HG03066 (cell line): ENCODE measurements around the gene OR2F2.
A peak's percentile ranks its signal among the peaks of the same experiment; 100 is the strongest.

Source experiments
- ATAC-seq: cut with Tn5 transposase; IDR thresholded peaks from one replicate; pipeline ENCODE4 v1.9.1; 2021; ENCODE audit warnings: low read depth; ENCODE audit not compliant: unreplicated experiment

Gene OR2F2

DNA sequence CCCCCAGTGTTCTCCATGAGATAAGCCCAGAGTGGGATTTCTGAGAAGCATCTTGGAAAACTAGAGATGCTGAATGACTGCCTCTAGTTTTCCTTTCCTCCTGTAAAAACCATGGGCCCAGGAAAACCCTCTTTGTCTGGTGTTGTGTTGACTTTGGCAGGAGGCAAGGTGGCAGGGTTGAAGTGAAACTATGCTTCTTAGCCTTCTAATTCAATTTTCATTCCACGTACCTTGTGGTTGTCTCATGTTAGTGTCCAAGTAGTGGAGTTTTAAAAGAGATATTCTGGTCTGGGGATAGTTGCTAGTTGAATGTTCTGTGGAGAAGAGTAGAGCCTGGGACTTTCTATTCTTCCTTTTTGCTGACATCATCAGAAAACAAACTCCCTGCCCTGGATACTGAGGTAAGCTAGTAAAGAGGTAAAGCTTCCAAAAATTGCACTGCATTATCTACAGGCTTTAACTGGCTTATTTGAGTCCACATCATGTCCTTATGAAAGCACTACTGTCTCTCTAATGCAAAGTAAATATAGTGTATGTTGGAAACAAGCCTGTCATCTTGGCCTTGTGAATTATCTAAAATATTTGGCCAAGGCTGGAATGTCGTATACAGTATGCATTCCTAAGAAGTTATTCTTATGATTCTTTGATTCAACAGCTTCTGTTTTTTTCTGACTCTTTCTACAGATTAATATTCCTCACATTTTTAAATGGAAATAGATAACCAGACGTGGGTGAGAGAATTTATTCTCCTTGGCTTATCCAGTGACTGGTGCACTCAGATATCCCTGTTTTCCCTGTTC lies at the start of gene OR2F2:
Gene OR2F2, plus strand, starts transcription at position 708 of the 800 bp plus-strand sequence. Its CDS starts 0 bp downstream, at position 708.
- no peak for ATAC-seq

DNA sequence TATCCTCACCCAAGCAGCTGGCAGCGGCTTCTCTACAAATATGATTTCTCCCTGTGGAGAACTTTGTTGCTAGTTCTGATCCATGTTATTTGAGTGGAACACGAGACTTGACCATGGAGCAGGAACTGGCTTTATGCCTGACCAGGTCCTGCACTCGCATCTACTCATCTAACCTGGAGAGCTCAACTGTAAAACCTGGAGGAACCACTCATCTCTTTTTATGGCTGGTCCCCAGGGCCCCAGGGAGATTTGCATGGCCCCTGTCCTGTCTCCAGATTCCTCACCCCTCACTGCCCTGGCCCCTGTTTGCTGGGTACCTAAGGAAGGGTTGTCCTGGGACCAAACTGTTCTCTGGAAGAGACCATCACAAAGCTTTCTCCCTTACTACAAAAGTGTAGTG lies 49.1 kb upstream of the OR2F2 start:
- no peak for ATAC-seq

DNA sequence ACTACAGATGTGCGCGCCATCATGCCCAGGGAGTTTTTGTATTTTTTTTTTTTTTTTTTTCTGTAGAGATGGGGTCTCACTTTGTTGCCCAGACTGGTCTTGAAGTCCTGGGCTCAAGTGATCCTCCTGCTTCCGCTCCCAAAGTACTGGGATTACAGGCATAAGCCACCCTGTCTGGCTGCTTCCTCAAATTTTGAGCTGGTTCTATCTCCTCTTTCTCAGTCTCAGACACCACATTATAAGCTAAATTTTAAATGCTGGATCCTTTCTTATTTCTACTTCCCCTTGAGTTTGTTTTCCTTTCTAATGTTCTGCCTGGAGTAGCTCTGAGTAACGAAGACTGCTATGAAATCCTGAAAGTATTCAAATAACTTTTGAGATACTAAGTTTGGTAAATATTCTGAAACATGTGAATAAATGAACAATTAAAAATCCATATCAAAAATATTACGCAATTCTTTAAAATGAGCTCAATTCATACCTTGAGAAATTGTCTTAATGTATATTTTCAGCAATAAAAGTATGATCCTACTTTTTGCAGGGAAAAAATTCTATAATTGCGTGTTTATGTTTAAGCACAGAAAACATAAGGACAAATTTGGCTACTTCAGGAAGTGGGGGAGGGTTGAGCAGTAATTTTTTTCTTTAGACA lies 48.1 kb upstream of the OR2F2 start:
- no peak for ATAC-seq

GRCh38 chr7:143889068-143889467 lies 46.0 kb upstream of the OR2F2 start:
- no peak for ATAC-seq

DNA sequence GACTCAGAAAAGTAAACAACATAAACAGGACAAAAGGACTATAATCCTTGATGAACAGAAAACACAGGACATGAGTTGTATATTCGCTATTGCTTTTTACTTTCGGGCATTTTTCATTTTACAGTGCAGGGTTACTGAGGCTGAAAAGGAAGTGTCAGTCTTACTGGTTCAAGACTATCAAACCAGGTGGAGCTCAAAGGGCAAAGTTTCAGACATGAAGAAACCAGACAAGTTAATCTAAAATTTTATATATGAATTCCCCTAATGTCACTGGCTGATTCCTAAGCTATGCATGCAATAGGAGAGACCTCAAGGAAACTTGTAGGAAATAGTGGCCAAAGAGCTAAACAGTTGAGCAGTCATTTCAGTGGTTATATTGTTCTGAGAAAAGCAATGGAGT lies 44.5 kb upstream of the OR2F2 start:
- ATAC-seq, result no peak

- no peak for ATAC-seq
Measured at GRCh38 chr7:143891457-143891856, 43.6 kb upstream of the OR2F2 start.

DNA sequence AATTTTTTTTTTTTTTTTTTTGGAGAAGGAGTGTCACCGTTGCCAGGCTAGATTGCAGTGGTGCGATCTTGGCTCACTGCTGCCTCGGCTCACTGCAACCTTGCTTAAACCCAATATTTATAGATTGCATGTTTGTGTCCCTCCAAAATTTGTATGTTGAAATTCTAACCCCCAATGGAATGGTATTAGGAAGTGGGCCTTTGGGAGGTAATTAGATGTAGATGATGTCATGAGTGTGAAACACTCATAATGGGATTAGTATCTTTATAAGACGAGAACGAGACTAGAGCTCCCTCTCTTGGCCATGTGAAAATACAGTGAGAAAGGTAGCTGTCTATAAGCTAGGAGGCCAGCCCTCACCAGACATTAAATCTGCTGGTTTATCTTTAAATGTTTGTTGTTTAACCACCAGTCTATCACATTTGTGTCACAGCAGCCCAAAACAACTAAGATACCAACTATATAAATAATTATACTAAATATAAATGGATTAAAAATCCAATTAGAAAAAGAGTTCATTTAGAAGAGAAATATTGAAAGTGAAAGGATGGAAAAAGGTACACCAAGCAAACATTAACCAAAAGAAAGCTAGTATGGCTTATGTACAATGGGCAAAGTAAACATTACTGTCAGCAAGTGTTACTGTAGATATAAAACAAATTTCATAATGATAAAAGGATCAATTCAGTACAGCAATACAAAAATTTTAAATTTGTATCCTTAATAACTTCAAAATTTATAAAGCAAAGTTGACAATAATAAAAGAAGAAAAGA lies 42.3 kb upstream of the OR2F2 start:
- ATAC-seq, result peak; percentile 99

DNA sequence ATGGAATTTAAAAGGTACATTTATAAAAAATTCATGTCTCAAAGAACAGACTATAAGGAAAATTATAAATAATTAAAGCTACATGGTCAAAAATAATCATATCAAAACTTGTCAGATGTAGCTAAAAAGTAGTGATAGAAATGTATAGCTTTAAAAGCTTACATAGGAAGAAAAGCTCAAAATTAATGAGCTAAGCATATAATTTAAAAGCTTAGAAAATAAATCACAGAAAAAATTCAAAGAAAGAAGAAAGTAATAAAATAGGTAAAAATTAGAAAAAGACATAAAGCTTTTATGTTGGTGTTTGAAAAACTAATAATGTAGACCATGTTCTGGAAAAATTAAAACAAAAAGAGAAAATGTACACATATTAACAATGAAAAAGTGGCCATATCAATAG lies 38.4 kb upstream of the OR2F2 start:
- ATAC-seq, result no peak

DNA sequence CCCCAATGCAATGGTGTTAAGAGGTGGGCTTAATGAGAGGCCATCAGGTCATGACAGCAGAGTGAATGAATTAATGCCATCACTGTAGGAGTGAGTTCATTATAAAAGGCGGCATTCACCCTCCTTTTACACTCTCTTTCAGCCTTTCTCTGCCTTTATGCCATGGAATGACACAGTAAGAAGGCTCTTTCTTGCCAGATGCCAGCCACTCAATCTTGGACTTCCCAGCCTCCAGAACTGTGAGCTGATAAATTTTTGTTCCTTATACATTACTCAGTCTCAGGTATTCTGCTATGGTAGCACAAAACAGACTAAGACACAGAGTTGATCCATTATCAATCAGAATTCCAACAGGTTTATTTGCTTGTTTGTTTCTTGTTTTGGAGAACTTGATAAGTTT lies 36.2 kb upstream of the OR2F2 start:
- ATAC-seq, result no peak

GRCh38 chr7:143900230-143900766 lies 34.7 kb upstream of the OR2F2 start:
- ATAC-seq, result no peak

DNA sequence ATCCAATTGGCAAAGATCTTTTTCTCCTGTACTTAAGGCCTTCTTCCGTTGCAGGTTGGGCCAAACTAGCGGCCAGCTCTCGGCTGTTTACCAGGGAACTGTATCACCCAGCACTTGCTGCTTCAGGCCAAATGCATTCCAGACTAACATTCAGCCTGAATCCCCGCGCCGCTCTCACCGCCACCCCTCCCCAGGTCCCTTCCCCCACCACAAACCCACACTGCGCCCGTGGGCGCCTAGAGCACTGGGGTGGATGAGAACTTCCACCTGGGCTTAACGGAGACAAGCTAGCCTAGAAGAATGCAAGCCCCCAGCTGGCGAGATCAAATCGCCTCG lies 33.7 kb upstream of the OR2F2 start:
- peak; percentile 9 for ATAC-seq

GRCh38 chr7:143901668-143902331 lies 33.2 kb upstream of the OR2F2 start, which contains the start of gene TCAF1:
TSS of gene TCAF1 (minus strand) at chr7:143902176. CDS start at chr7:143876608, 25,568 bp downstream.
- ATAC-seq, result peak; percentile 92

DNA sequence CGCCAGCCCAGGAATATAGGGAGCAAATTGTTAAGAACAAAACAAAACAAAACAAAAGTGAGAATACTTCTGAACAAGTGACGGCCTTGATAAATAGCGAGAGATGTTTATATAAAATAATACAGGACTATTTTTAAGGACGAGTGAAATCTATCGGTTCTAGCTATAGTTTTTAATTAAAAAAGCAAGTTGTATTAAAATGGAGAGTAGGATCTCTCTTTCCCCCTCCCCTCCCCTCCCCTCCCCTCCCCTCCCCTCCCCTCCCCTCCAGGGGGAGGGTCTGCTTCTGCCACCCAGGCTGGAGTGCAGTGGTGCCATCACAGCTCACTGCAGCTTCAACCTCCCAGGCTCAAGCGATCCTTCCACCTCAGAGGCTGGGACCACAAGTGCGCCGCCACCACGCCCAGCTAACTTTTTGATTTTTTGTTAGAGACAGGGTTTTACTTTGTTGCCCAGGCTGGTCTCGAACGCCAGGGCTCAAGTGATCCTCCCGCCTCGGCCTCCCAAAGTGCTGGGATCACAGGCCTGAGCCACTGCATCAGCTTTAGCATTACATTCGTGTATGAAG lies 32.6 kb upstream of the OR2F2 start:
- ATAC-seq, result no peak

DNA sequence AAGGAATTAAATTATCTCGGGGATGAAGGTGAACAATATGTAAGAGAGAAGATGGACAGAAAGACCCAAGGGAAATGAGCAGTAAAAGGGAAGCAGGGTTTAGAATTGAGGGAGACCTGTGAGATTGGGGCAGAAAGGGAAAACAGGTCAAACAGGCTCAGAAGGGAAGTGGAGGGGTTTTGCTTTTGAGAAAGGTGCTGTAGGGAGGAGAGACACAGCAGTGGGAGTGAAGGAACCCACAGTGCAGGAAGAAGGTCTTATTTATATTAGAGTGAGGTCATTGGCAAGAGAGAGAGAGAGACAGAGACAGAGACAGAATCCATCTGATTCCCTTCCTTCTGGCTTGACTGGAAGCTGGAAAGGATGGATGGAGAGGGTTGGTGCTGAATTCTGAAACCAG lies 29.5 kb upstream of the OR2F2 start:
- no peak for ATAC-seq

DNA sequence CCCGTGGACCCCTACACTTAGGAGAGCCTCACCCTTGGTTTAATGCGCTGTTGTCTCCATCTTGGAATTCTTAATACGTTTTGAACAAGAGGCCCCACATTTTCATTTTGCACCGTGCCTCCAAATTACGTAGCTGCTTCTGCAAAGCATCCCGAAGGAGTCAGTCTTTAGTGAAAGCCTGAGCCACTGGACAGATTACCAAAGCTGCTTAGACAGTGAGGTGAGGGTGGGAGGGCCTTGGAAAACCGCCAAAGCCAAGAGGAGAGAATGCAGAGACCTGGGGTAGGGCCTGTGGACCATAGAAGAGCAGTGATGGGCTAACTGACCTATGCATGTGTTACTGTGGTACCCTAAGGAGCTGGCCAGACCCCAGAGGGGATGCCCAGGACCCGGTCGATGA lies 28.9 kb upstream of the OR2F2 start:
- no peak for ATAC-seq

- no peak for ATAC-seq
Measured at GRCh38 chr7:143906895-143907294, 28.1 kb upstream of the OR2F2 start.

GRCh38 chr7:143908120-143908519 lies 26.9 kb upstream of the OR2F2 start:
- no peak for ATAC-seq

- ATAC-seq, result no peak
Measured at GRCh38 chr7:143909863-143910262, 25.2 kb upstream of the OR2F2 start.

DNA sequence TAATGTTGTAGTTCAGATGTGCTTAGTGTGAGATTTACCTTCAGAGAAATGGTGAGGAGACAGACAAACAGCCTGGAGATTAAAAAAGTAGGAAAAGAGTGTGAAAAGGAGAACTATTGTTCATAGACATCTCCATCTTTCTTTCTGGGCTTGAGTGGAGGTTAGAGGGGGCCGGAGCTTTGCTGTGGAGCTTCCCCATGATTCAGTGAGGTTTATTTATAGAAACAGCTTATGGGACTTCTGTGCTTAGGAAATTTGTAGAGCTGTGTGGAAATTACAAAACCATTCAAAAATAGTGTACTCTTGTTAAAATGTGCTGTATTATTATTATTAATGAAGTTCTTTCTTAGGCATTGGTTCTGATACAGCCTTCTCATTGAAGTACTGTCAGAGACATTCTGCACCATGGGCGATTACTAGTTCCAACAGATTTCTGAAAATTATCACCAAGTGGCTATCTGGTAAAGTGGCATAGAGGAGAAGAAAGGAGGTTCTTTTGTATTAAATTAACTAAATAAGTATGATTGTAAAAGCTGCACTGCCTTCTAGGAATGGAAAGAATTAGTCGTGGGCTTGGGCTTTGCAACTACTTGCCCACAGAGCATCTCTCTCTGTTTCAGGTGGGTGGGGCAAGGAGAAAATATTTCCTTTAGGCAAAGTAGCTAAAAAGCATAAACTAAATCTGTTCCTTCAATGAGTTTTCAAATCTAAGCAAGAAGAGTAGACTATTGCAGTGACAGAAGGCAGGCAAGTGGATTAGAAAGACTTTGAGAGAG lies 24.4 kb upstream of the OR2F2 start:
- ATAC-seq, result no peak
